K562 (cell line): ENCODE results near the gene KCNK18. TPM values are rescaled to one million over a fixed set of nuclear protein-coding genes. Genes with fewer than 3 reads are reported as not detected.

ENCODE experiments used
- ATAC-seq: fragments of 200-7000 bp; cut with Tn5 transposase; 3 replicates; pipeline ENCODE4 v1.9.1; 2020; ENCODE audit warnings: moderate library complexity
- BruUV-seq: library from RNA; stranded (reverse); fragments of 400-500 nt; replicated peaks from 2 replicates; lab custom pipeline; 2021; lab: Mats Ljungman, UMichigan
- CTCF ChIA-PET: fragments of 300-600 bp; formaldehyde crosslinking; extraction: SDS; loops from one replicate; lab custom pipeline; 2021; ENCODE audit warnings: low intra/inter-chr PET ratio; lab: Yijun Ruan, JAX
- POLR2A ChIA-PET: fragments of 300-600, 350-650 bp; sonication (Branson Sonifier 250); formaldehyde crosslinking; extraction: SDS; loops from one replicate; lab custom pipeline; 2021; ENCODE audit warnings: antibody characterized with exemption, inconsistent platforms; lab: Yijun Ruan, JAX
- DNase-seq, 4 experiments: peaks; one replicate each; pipeline versions ENCODE4 v3.0.0 to v3.0.0-alpha.2; 2011 to 2018; ENCODE audit warnings: low spot score in 3 of 4, mixed read lengths in 3 of 4; ENCODE audit errors: extremely low read depth in 1 of 4
- FAIRE-seq: peaks from 2 replicates; lab custom pipeline; 2011; peaks lifted over from hg19 to GRCh38; lab: Jason Lieb, UNC
- H2AFZ ChIP-seq: 2 replicates; pipeline ENCODE4 v1.6.0; 2011; ENCODE audit warnings: low read depth, low read length, control low read depth, inconsistent platforms
- H3K27ac ChIP-seq: fragments of 200-600 bp; 3 replicates; pipeline ENCODE4 v1.8.0; 2011; ENCODE audit warnings: low read depth, mild to moderate bottlenecking, control low read depth, inconsistent platforms, low read length, moderate library complexity, mixed read lengths; ENCODE audit errors: extremely low read depth
- H3K27me3 ChIP-seq, 2 experiments: fragments of 300-600 bp in 1 of 2; 2 replicates in 1 of 2; 3 replicates in 1 of 2; pipeline versions ENCODE4 v1.6.0 to v1.8.0; 2011; ENCODE audit warnings: inconsistent platforms in 2 of 2, low read length in 2 of 2, mild to moderate bottlenecking in 1 of 2, mixed read lengths in 1 of 2, moderate library complexity in 1 of 2; ENCODE audit not compliant: control insufficient read depth in 2 of 2, insufficient read depth in 2 of 2
- H3K36me3 ChIP-seq: fragments of 300-600 bp; 3 replicates; pipeline ENCODE4 v1.8.0; 2011; ENCODE audit warnings: mild to moderate bottlenecking, low read length, inconsistent platforms; ENCODE audit not compliant: control insufficient read depth, insufficient read depth
- H3K4me1 ChIP-seq, 2 experiments: fragments of 200-600 bp in 1 of 2; replicated peaks in 1 of 2; 2 replicates in 1 of 2; 3 replicates in 1 of 2; pipeline versions ENCODE4 v1.5.1 to v1.8.0; 2011; ENCODE audit warnings: inconsistent platforms in 2 of 2, low read length in 2 of 2, mild to moderate bottlenecking in 1 of 2, mixed read lengths in 1 of 2, moderate library complexity in 1 of 2; ENCODE audit not compliant: control insufficient read depth in 2 of 2, insufficient read depth in 2 of 2
- H3K4me2 ChIP-seq: 2 replicates; pipeline ENCODE4 v1.6.1; 2011; ENCODE audit warnings: low read length, control low read depth, inconsistent platforms, mixed read lengths; ENCODE audit not compliant: insufficient read depth
- H3K4me3 ChIP-seq: fragments of 200-600 bp; sonication (generic), shearing (Covaris generic); 2 replicates; pipeline ENCODE4 v1.5.1; 2016; ENCODE audit warnings: control low read depth, inconsistent platforms
- H3K79me2 ChIP-seq: fragments of 200-600 bp; 3 replicates; pipeline ENCODE4 v1.8.0; 2011; ENCODE audit warnings: low read length, inconsistent platforms; ENCODE audit not compliant: control insufficient read depth, insufficient read depth
- H3K9ac ChIP-seq, 2 experiments: 2 replicates each; pipeline versions ENCODE4 v1.6.0 to v1.6.1; 2011; ENCODE audit warnings: low read depth in 2 of 2, low read length in 2 of 2, control low read depth in 1 of 2, inconsistent platforms in 1 of 2, mild to moderate bottlenecking in 1 of 2, mixed read lengths in 1 of 2; ENCODE audit not compliant: insufficient read depth in 1 of 2
- H3K9me1 ChIP-seq: one replicate; pipeline ENCODE4 v1.6.0; 2011; ENCODE audit warnings: inconsistent platforms, mild to moderate bottlenecking, low read length, moderate library complexity; ENCODE audit not compliant: control insufficient read depth, insufficient read depth
- H3K9me3 ChIP-seq: replicated peaks from 2 replicates; pipeline ENCODE4 v1.5.1; 2011; ENCODE audit warnings: low read depth, low read length, inconsistent platforms; ENCODE audit not compliant: control insufficient read depth, insufficient read depth
- H4K20me1 ChIP-seq: replicated peaks from 2 replicates; pipeline ENCODE4 v1.6.1; 2011; ENCODE audit warnings: low read length, inconsistent platforms, mixed read lengths; ENCODE audit not compliant: control insufficient read depth, insufficient read depth
- CBFA2T3 ChIP-seq: fragments of 450-650 bp; IDR thresholded peaks from 2 replicates; pipeline ENCODE4 v1.6.1; 2017
- FOXK2 ChIP-seq, 2 experiments: fragments of 450-650 bp; IDR thresholded peaks in 1 of 2; conservative IDR thresholded peaks in 1 of 2; 2 replicates each; pipeline ENCODE4 v1.6.1; 2016; ENCODE audit warnings: low read depth in 2 of 2, mild to moderate bottlenecking in 1 of 2
- MAZ ChIP-seq, 2 experiments: fragments of 450-650 bp in 1 of 2; sonication (generic) in 1 of 2; formaldehyde crosslinking; IDR thresholded peaks in 1 of 2; conservative IDR thresholded peaks in 1 of 2; 2 replicates each; pipeline versions ENCODE4 v1.4.0 to v1.5.0; 2020; ENCODE audit warnings: mild to moderate bottlenecking in 1 of 2, missing genetic modification reagents in 1 of 2
- RAD51 ChIP-seq: fragments of 450-650 bp; IDR thresholded peaks from 2 replicates; pipeline ENCODE4 v1.7.1; 2016; ENCODE audit warnings: low read depth, mild to moderate bottlenecking, borderline replicate concordance
- USF2 ChIP-seq: sonication (generic); formaldehyde crosslinking; IDR thresholded peaks from 2 replicates; pipeline ENCODE4 v1.5.0; 2020; ENCODE audit warnings: missing genetic modification reagents
- ZBTB12 ChIP-seq: fragments of 250-450 bp; sonication (Bioruptor Pico); IDR thresholded peaks from 2 replicates; pipeline ENCODE4 v1.4.0; 2020
- ZKSCAN8 ChIP-seq: fragments of 200-800 bp; sonication (Bioruptor generic); IDR thresholded peaks from 2 replicates; pipeline ENCODE4 v1.6.1; 2016; ENCODE audit warnings: missing genetic modification characterization, missing compliant biosample characterization
- WGBS: fragments of 100-300 bp; shearing (Covaris generic); methylation state at CpG from one replicate; pipeline ENCODE4 v1.1.6; 2016; ENCODE audit warnings: low coverage, mixed read lengths; ENCODE audit not compliant: insufficient coverage; ENCODE audit errors: missing lambda C conversion rate; 5-methylcytosine and 5-hydroxymethylcytosine counted together
- in situ Hi-C: fragments of 300-500 bp; cut with MboI; formaldehyde crosslinking; loops from 4 replicates; pipeline ENCODE4 v1.15.0; 2018; ENCODE audit warnings: inconsistent platforms, mixed read lengths
- intact Hi-C: fragments of 100-400 bp; cut with micrococcal nuclease; formaldehyde crosslinking; loops from 2 replicates; pipeline ENCODE4 v1.14.2; 2022
- polyA plus RNA-seq, 8 experiments: library from polyadenylated mRNA; depleted of rRNA in 4 of 8; stranded (reverse) in 5 of 8; unstranded in 3 of 8; fragments of >200 nt; fragmentation: Nextera tagmentation in 2 of 8; fragmentation: Illumina TruSeq in 1 of 8; extraction: Ambion mirVana in 2 of 8; extraction: Trizol in 1 of 8; gene quantifications; 2 replicates each; pipeline versions ENCODE4 v1.2.1 to v1.2.3, GENCODE V29; 2011 to 2014; ENCODE audit warnings: inconsistent platforms in 1 of 8, missing spikeins in 1 of 8
- total RNA-seq, 7 experiments: library from RNA; depleted of rRNA in 6 of 7; stranded (reverse); fragments of >200 nt in 6 of 7; fragmentation: Illumina TruSeq in 2 of 7; extraction: Trizol in 2 of 7; gene quantifications; 2 replicates each; pipeline versions ENCODE4 v1.2.1 to v1.2.3, GENCODE V29; 2011 to 2021; ENCODE audit warnings: low replicate concordance in 1 of 7

Gene KCNK18
- total and polyA plus RNA-seq, 9 of the 15 experiments (the other 6 are each of a cell fraction or from before 2014, with no cell fraction given) = not detected

GRCh38 chr10:117239721-117240620, 42.7 kb downstream of the KCNK18 start (continued):
- TF ChIP-seq ZKSCAN8 (CRISPR knock-in tag) (no peak), RAD51 (no peak), CBFA2T3 (no peak)

GRCh38 chr10:117240621-117241529, 43.6 kb downstream of the KCNK18 start, which contains the start of gene SLC18A2:
Gene SLC18A2 (plus strand): TSS chr10:117241114. CDS start chr10:117241694, 580 bp downstream.
- ATAC-seq = no peak
- BruUV-seq = no TSS peak

More at GRCh38 chr10:117240621-117241529, 43.6 kb downstream of the KCNK18 start, which contains the start of gene SLC18A2:
- Histone ChIP-seq H3K79me2 (no peaks in the 10 kb centered on the region), H3K4me3 (no peak within 1 kb of the TSS), H3K36me3 (no peaks in the 10 kb centered on the region), H3K9ac (peak within 1 kb of the TSS in 1 of 2 experiments; percentile 26; a peak in 1 of 4 replicates), H3K9me3 (no peaks in the 10 kb centered on the region)
- FAIRE-seq (no peak), DNase-seq (peak in 2 of 4 experiments; percentile 38 to 39)
- WGBS = 8% methylated on average over 10 of the region's 93 CpGs
- in situ Hi-C loops = loop anchor here (25.0 kb wide), 1 partner anchor 196 kb away; no protein-coding TSS in a partner anchor
- TF ChIP-seq FOXK2 (conservative IDR thresholded peaks at IDR 0.05 in 1 of 2, IDR thresholded peaks at IDR 0.05 in 1 of 2; ENCODE audit: low read depth in 2 of 2) (no peak), ZBTB12 (CRISPR knock-in tag) (peak; percentile 48; the same call in 1 of the 2 replicates), USF2 (CRISPR knock-in tag) (0 out of 2 replicates have a peak, but pooled peaks have one; percentile 9), MAZ (CRISPR knock-in tag; conservative IDR thresholded peaks at IDR 0.05 in 1 of 2, IDR thresholded peaks at IDR 0.05 in 1 of 2) (0 out of 4 replicates have a peak, but pooled peaks of 1 of the 2 experiments have one; percentile 18)
- TF ChIP-seq, all 486 proteins: peak for 3
- Histone ChIP-seq H3K27ac (no peak within 1 kb of the TSS), H3K27me3 (peaks cover 3 to 30% of the 10 kb centered on the region in 2 experiments; a peak in 4 of 5 replicates), H3K4me2 (no peak within 1 kb of the TSS), H3K4me1 (peaks cover 0 to 17% of the 10 kb centered on the region in 2 experiments; a peak in 2 of 5 replicates), H3K9me1 (no peaks in the 10 kb centered on the region), H4K20me1 (no peaks in the 10 kb centered on the region), H2AFZ (no peak within 1 kb of the TSS)
- ChIA-PET CTCF (interaction anchor here (0.7 kb wide), 1 partner anchor 17 kb away, joined by 4 read pairs; no protein-coding TSS in a partner anchor), POLR2A (interaction anchor here (0.6 to 1.5 kb wide), 4 partner anchors 11 to 99 kb away, joined by 3 read pairs; no protein-coding TSS in a partner anchor)
- intact Hi-C loops = no loop called here
